RWPE2 (cell line): Measurements from ENCODE around the gene GALT.

Source experiments
- ATAC-seq: fragments of 200-7000 bp; cut with Tn5 transposase; 3 replicates; pipeline ENCODE4 v1.9.1; 2021; ENCODE audit warnings: low read depth
- DNase-seq: peaks from one replicate; pipeline ENCODE4 v3.0.0-alpha.2; 2020; ENCODE audit warnings: low spot score
- H3K27ac ChIP-seq: fragments of 450-650 bp; 2 replicates; pipeline ENCODE4 v1.5.1; 2017; ENCODE audit warnings: mild to moderate bottlenecking; ENCODE audit not compliant: poor library complexity, severe bottlenecking
- H3K27me3 ChIP-seq: fragments of 250-450 bp; sonication (Bioruptor Pico); 2 replicates; pipeline ENCODE4 v1.5.1; 2021; ENCODE audit warnings: mild to moderate bottlenecking, moderate library complexity; ENCODE audit not compliant: insufficient read depth, poor library complexity, severe bottlenecking
- H3K36me3 ChIP-seq: fragments of 250-450 bp; sonication (Bioruptor Pico); 2 replicates; pipeline ENCODE4 v1.5.1; 2020; ENCODE audit warnings: low read depth, mild to moderate bottlenecking, moderate library complexity
- H3K4me1 ChIP-seq: fragments of 250-450 bp; sonication (Bioruptor Pico); 2 replicates; pipeline ENCODE4 v1.5.1; 2021; ENCODE audit warnings: mild to moderate bottlenecking, moderate library complexity; ENCODE audit not compliant: insufficient read depth, poor library complexity, severe bottlenecking
- H3K4me3 ChIP-seq: fragments of 250-450 bp; sonication (Bioruptor Pico); 2 replicates; pipeline ENCODE4 v1.5.1; 2021; ENCODE audit warnings: mild to moderate bottlenecking, moderate library complexity; ENCODE audit not compliant: severe bottlenecking
- H3K9me3 ChIP-seq: fragments of 250-450 bp; sonication (Bioruptor Pico); 2 replicates; pipeline ENCODE4 v1.5.1; 2021; ENCODE audit warnings: mild to moderate bottlenecking, moderate library complexity; ENCODE audit not compliant: severe bottlenecking
- TF ChIP-seq, protein P1 (sequence below): fragments of 450-650 bp; IDR thresholded peaks from one replicate; pipeline ENCODE4 v1.5.1; 2017; ENCODE audit warnings: mild to moderate bottlenecking, moderate library complexity; ENCODE audit not compliant: poor library complexity, severe bottlenecking

Gene GALT

DNA sequence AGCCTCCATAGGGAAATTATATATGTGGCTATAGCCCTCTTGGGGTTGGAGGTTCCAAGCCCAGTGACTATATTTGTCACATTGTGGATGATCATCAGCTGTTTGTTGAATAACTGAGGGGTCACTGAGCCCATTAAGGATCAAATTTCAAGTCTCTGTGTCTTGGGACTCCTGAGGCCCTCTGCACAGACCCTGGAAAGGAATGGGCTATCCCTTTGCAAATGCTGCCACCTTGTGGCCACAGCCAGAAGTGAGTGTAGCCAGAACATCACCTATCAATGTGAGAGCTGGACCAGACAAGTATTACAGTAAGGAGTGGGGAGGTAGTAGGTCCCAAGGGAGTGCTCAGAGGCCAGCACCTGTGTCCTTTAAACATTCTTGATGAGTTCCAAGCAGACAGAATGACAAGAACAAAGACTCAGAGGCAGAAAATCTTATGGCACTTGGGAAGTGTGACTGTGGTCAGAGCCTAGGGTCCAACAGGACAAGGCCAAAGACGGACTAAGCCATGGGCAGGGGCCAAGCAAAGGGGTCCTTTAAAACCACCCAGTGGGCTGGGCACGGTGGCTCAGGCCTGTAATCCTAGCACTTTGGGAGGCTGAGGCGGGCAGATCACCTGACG, 42.8 kb upstream of the GALT start:
- ATAC-seq = peak; percentile 77; the same call in 2 of the 3 replicates
- no peak overlapping the region for H3K4me3 ChIP-seq
- no peak for DNase-seq
- H3K27ac ChIP-seq = no peak overlapping the region
- no peaks in the 10 kb centered on the region for H3K36me3 ChIP-seq
- H3K4me1 ChIP-seq = peaks cover 8% of the 10 kb centered on the region
- TF ChIP-seq, protein P1, sequence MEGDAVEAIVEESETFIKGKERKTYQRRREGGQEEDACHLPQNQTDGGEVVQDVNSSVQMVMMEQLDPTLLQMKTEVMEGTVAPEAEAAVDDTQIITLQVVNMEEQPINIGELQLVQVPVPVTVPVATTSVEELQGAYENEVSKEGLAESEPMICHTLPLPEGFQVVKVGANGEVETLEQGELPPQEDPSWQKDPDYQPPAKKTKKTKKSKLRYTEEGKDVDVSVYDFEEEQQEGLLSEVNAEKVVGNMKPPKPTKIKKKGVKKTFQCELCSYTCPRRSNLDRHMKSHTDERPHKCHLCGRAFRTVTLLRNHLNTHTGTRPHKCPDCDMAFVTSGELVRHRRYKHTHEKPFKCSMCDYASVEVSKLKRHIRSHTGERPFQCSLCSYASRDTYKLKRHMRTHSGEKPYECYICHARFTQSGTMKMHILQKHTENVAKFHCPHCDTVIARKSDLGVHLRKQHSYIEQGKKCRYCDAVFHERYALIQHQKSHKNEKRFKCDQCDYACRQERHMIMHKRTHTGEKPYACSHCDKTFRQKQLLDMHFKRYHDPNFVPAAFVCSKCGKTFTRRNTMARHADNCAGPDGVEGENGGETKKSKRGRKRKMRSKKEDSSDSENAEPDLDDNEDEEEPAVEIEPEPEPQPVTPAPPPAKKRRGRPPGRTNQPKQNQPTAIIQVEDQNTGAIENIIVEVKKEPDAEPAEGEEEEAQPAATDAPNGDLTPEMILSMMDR = peak; percentile 92
- H3K9me3 ChIP-seq = no peaks in the 10 kb centered on the region
- H3K27me3 ChIP-seq = no peaks in the 10 kb centered on the region

GRCh38 chr9:34606190-34606589, 40.3 kb upstream of the GALT start:
- H3K4me3 ChIP-seq = no peak overlapping the region
- no peaks in the 10 kb centered on the region for H3K36me3 ChIP-seq
- H3K27me3 ChIP-seq = no peaks in the 10 kb centered on the region
- ATAC-seq (no peak), DNase-seq (no peak)
- H3K27ac ChIP-seq = no peak overlapping the region
- H3K9me3 ChIP-seq = no peaks in the 10 kb centered on the region
- TF ChIP-seq, protein P1 = no peak
- H3K4me1 ChIP-seq = no peaks in the 10 kb centered on the region

- DNase-seq = no peak
- H3K4me3 ChIP-seq = no peak overlapping the region
- TF ChIP-seq, protein P1 = no peak
Observed at GRCh38 chr9:34606905-34607304, 39.6 kb upstream of the GALT start.

GRCh38 chr9:34607331-34607730, 39.1 kb upstream of the GALT start:
- Histone ChIP-seq H3K27me3 (no peaks in the 10 kb centered on the region), H3K4me3 (no peak overlapping the region), H3K4me1 (no peaks in the 10 kb centered on the region), H3K9me3 (no peaks in the 10 kb centered on the region), H3K27ac (no peak overlapping the region), H3K36me3 (no peaks in the 10 kb centered on the region)
- TF ChIP-seq, protein P1 = no peak
- DNase-seq (no peak), ATAC-seq (no peak)

More at GRCh38 chr9:34606905-34607304, 39.6 kb upstream of the GALT start:
- ATAC-seq = no peak
- no peaks in the 10 kb centered on the region for H3K9me3 ChIP-seq
- no peaks in the 10 kb centered on the region for H3K27me3 ChIP-seq
- H3K27ac ChIP-seq = no peak overlapping the region
- no peaks in the 10 kb centered on the region for H3K4me1 ChIP-seq
- H3K36me3 ChIP-seq = no peaks in the 10 kb centered on the region

- Histone ChIP-seq H3K4me3 (peak overlapping the region; percentile 57), H3K27me3 (no peaks in the 10 kb centered on the region), H3K4me1 (no peaks in the 10 kb centered on the region), H3K36me3 (no peaks in the 10 kb centered on the region), H3K9me3 (no peaks in the 10 kb centered on the region), H3K27ac (peak overlapping the region; percentile 73)
- TF ChIP-seq, protein P1 = no peak
- no peak for ATAC-seq
- no peak for DNase-seq
Observed at GRCh38 chr9:34610434-34611206, 35.9 kb upstream of the GALT start.
